Tongue (tissue), 2 donors: ENCODE results near the gene F2RL1. TPM values are rescaled to one million over a fixed set of nuclear protein-coding genes. Genes with fewer than 3 reads are reported as not detected.
"Not testable (repeated sequence)": the region's sequence is repeated elsewhere in the genome, so short reads cannot be mapped to it uniquely, and the experiment has no call there.

Source experiments
- DNase-seq: peaks from one replicate; pipeline ENCODE4 v3.0.0-alpha.2; 2015
- total RNA-seq: library from RNA; depleted of rRNA; stranded (reverse); fragments of >200 nt; gene quantifications from one replicate; pipeline ENCODE4 v1.2.3, GENCODE V29; 2014

The F2RL1 gene
- total RNA-seq, 1 donor from 2014 or later = 2.3 TPM

- DNase-seq = no peak
These were observed 11.5 kb upstream of the F2RL1 start for GRCh38 chr5:76807296-76807695.

GRCh38 chr5:76808141-76808691, 10.6 kb upstream of the F2RL1 start:
- peak; percentile 60 for DNase-seq

DNA sequence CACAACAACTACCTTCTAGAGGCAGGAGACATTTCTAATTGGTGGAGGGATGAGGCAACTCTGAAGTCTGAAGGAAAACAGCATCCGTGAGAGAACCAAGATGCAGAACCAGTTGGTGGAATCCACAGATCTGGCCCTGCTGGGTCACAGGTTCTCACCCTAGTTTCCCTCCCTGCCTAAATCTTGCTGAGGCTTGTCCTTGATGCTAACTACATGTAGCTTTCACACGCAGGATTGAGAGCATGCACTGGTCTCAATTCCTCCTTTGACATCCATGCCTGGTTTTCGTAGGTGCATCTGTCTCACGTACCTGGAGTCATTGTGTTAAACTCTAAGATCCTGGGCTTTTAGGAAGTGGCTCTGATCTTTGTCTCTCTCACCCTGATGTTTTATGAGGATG, 9.7 kb upstream of the F2RL1 start:
- DNase-seq = no peak

DNA sequence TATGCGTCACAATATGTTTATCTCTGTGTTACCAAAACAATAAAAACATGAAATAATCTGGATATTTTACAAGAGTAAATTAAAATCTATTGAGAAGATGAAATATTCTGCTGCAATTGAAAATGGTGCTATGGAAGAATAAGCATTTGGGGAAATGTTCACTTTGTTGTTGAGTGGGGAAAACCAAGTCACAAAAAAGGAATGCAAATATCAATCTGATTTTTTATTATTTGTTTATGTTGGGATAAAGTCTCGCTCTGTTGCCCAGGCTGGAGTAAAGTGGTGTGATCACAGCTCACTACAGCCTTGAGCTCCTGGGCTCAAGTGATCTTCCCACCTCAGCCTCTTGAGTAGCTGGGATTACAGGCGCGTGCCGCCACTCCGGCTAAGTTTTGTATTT, 8.6 kb upstream of the F2RL1 start:
- no peak for DNase-seq

DNA sequence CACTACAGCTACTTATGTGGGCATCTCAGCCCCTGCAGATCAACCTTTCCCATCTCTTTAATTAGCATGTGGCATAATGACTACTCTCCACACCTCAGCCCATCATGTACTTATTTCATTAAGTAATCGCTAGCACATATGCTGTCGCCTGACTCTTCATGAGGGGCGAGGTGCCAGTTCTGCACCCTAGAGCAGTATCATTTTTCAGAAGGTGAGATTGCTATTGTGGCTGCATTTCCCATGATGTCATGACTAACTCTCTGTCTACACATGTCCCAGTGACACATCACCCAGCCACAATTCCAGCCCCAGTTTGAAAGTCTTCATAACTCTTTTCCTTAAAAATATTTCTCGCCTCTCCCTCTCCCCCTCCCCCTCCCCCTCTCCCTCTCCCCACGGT, 7.6 kb upstream of the F2RL1 start:
- no peak for DNase-seq

- DNase-seq = not testable (repeated sequence)
These were observed 6.6 kb upstream of the F2RL1 start for GRCh38 chr5:76812209-76812608.

GRCh38 chr5:76813982-76814562, 4.8 kb upstream of the F2RL1 start:
- DNase-seq = no peak

DNA sequence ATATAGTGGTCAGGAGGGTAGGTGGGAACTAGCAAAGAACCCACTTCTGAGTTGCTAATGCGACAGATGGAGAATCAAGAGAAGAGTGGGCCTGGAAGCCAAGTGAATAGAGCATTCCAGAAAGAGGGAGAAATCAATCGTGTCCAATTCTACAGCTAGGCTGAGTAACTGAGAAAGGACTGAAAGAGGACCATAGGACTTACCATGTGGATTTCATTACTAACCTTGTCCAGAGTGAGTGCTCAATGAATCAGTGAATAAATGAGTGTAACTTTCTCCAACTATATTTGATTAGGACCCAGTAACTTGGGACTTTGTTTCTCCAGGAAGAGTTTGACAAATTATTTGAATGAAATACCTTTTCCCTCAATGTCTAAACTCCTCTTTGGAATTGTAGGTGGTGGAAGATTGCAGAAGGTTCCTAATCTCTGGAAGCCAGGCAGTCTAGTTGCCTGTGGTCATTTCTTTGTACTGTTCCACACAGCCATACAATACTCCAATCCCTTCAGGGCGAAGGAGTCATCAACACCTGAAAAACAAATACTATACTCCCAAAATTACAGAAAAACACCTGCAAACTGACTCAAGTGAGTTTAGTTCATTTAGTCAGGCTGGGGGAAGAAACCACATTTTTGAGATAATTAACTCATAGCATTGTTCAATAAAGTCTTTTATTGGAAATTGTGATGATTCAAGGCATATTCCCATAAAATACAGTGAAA, 2.6 kb upstream of the F2RL1 start:
- DNase-seq = no peak

- no peak for DNase-seq
These were observed 1.2 kb downstream of the F2RL1 start for GRCh38 chr5:76819851-76820525.

DNA sequence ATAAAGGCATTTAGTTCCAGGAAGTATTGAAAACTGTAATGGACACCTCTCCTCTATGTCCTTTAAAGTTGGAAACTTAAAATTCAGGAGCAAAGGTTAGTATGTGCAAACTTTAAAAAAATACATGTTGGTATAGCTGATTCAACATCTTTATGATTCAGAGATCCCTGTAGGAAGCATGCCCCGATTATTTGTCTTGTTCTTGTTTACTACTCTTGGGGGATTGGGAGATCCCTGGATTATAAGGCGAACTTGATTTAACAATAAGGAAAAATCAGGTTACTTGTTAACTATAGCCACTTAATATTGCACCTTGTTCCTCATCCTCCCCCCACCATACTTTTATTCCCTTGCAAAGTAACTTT, 1.7 kb downstream of the F2RL1 start:
- no peak for DNase-seq

DNA sequence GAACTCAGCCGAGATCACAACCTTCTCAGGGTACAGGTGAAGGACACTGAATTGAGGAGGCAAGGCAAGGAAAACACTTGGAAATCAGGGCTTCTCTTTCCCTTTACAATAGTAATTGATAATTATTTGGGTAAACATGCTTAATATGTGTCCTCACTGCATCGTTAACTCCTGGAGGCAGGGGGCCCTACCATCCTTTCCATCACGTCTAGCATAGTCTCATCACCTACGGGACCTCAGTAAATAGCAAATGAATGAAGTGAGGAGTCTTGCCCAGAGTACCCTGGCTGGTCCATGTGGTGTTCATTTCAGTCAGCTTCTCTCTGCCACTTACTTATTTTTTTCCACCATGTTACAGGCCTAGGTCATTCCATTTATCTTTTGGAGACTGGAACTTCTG, 2.3 kb downstream of the F2RL1 start:
- DNase-seq = no peak

- not testable (repeated sequence) for DNase-seq
These were observed 3.4 kb downstream of the F2RL1 start for GRCh38 chr5:76822105-76822731.

- not testable (repeated sequence) for DNase-seq
These were observed 7.6 kb downstream of the F2RL1 start for GRCh38 chr5:76826416-76826815.

- DNase-seq = no peak
These were observed 12.3 kb downstream of the F2RL1 start for GRCh38 chr5:76831110-76831452.

- no peak for DNase-seq
These were observed 17.4 kb downstream of the F2RL1 start for GRCh38 chr5:76836181-76836580.

- no peak for DNase-seq
These were observed 17.8 kb downstream of the F2RL1 start for GRCh38 chr5:76836585-76836984.

DNA sequence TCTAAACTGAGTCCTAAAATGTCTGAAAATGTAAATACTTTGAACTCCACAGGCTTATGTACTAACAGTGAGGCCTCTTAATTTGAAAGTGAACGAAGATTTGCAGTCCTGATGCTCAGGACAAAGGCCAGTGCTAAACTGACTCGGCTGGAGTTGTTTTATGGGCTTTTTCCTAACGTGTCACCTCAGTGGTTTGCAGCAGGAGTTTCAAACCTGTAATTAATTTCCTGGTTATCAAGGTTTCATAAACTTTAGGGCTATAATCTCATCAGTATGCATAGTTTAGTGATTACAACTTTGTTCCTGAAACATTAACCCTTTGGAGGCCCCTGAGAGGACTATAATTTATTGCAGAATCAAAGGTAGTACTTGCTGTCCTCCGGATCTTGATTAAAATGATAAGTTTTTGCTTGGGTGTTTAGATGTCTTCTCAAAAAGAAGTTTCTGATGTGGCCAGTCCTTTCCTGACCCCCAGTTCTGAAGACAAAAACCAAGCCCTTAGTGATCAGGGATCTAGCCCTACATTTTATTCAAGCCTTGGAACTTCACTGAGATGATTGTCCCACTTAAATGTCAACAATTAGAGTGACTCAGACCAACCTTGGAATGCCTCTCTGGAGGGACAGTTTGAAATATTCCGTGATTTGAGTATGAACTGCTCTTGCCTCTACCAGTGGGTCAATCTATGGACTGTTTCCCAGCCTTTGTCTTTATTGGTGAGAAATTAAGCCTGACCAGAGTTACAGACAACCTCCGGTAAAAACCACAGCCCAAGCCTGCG, 19.8 kb downstream of the F2RL1 start:
- DNase-seq = no peak

- DNase-seq = no peak
These were observed 22.5 kb downstream of the F2RL1 start for GRCh38 chr5:76841361-76841760.

DNA sequence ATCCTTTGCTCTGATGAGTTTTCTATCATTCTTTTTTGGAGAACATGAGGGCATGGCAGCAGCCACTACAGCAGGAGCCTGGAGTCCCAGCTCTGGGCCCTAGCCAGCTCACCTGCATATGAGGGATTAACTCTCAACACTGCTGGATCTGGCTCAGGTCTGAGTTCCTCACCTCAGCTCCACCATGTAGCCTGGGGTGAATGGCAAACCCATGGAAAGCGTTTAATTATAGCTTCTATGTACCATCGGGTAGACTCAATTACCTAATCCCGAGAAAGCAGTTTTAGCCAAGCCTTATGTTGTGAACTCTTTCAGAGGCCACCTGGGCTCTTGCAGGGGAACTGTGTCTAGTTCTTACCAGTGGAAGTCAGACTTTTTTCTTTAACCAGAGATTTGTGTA, 27.1 kb downstream of the F2RL1 start:
- DNase-seq = no peak

DNA sequence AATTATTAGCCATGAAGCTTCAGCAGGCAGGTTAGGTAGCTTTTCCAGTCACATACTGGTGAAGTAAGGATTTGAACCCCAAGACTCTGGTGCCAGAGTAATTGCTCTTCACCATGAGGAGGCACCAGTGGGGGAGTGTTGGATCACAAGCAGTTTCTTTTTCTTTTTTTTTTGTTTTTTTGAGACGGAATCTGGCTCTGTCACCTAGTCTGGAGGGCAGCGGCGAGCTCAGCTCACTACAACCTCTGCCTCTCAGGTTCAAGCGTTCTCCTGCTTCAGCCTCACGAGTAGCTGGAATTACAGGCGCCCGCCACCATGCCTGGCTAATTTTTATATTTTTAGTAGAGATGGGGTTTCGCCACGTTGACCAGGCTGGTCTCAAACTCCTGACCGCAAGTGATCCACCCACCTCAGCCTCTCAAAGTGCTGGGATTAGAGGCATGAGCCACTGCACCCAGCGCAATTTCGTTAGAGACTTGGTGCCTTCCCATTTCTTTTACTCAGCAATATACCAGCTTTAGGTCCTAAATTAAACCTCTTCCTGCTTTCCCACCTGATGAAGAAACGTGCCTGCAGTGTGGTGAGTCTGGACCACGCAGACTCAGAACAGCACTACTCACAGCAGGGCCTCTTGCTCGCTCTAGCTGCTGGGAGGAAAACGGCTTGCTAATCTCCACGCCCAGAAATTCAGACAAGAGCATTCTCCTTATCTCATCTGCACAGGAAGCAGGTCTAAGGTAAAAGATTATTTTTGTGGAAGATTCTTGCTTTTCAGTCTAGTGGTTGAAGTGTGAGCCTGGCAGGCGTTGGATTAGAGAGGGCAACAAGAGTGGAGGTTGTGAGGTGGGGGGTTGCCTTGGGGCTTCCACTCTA, 30.8 kb downstream of the F2RL1 start, which contains the start of gene S100Z:
Gene S100Z (plus strand): TSS at position 596 of the 873 bp plus-strand sequence. CDS start 25,346 bp downstream, outside the sequence.
- no peak for DNase-seq

- DNase-seq = no peak
These were observed 31.8 kb downstream of the F2RL1 start for GRCh38 chr5:76850543-76851145.
